Mesothelial cell of epicardium (in vitro differentiated cells): ENCODE data around the gene DAGLA. TPM values are rescaled to one million over a fixed set of nuclear protein-coding genes. Genes with fewer than 3 reads are reported as not detected.

Source experiments
- DNase-seq, 2 experiments: peaks; one replicate each; pipeline ENCODE4 v3.0.0; 2021; ENCODE audit warnings: low spot score in 2 of 2; ENCODE audit not compliant: unreplicated experiment in 2 of 2
- H3K27ac Mint-ChIP-seq: 2 replicates; pipeline ENCODE4 v1.8.0; 2021; ENCODE audit warnings: mixed read lengths
- H3K27me3 Mint-ChIP-seq: 2 replicates; pipeline ENCODE4 v1.8.0; 2021; ENCODE audit warnings: low read depth, mixed read lengths
- H3K36me3 Mint-ChIP-seq: 2 replicates; pipeline ENCODE4 v1.8.0; 2021; ENCODE audit warnings: mixed read lengths
- H3K4me1 Mint-ChIP-seq: 2 replicates; pipeline ENCODE4 v1.8.0; 2021; ENCODE audit warnings: mixed read lengths
- H3K4me3 Mint-ChIP-seq: 2 replicates; pipeline ENCODE4 v1.8.0; 2021; ENCODE audit warnings: mild to moderate bottlenecking, moderate library complexity, mixed read lengths
- H3K9me3 Mint-ChIP-seq: 2 replicates; pipeline ENCODE4 v1.8.0; 2021; ENCODE audit warnings: mixed read lengths
- total RNA-seq: library from RNA; stranded (reverse); gene quantifications from 3 replicates; pipeline ENCODE4 v1.2.1, GENCODE V29; 2021
- TF ChIP-seq, protein P1 (sequence below): fragments of 200-600 bp; sonication (generic); IDR thresholded peaks from one replicate; pipeline ENCODE4 v1.5.0; 2021; ENCODE audit warnings: antibody characterized with exemption; ENCODE audit not compliant: unreplicated experiment

DAGLA gene
- total RNA-seq, 1 donor from 2014 or later, result 8.1 TPM

DNA sequence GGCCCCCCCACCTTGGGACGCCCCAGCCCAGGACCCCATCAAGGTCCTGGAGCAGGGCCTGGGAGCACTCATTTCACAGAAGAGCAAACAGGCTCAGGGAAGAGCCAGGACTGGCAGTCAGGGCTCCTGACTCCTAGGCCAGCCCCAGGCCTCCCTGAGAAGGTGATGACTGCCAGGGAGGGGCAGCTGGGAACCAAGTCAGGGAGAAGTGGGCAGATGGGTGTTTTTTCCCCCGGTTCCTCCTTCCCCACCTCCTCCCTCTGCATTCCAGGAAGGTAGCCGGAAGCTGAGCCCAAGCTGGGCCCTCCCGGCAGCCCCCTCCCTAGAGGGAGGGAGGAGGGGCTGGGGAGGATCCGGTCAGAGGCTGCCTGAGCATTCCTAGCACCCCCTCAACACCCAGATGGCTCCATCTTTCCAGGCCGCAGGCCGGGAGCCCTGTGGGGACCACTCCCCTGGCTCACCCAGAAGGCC, 91.8 kb downstream of the DAGLA start:
- Mint-ChIP-seq H3K27ac (peak overlapping the region; percentile 99), H3K4me1 (peaks cover 77% of the 10 kb centered on the region), H3K4me3 (no peak overlapping the region), H3K9me3 (no peaks in the 10 kb centered on the region), H3K36me3 (peaks cover 11% of the 10 kb centered on the region), H3K27me3 (no peaks in the 10 kb centered on the region)
- DNase-seq, result peak in 1 of 2 experiments; percentile 67
- TF ChIP-seq, protein P1, sequence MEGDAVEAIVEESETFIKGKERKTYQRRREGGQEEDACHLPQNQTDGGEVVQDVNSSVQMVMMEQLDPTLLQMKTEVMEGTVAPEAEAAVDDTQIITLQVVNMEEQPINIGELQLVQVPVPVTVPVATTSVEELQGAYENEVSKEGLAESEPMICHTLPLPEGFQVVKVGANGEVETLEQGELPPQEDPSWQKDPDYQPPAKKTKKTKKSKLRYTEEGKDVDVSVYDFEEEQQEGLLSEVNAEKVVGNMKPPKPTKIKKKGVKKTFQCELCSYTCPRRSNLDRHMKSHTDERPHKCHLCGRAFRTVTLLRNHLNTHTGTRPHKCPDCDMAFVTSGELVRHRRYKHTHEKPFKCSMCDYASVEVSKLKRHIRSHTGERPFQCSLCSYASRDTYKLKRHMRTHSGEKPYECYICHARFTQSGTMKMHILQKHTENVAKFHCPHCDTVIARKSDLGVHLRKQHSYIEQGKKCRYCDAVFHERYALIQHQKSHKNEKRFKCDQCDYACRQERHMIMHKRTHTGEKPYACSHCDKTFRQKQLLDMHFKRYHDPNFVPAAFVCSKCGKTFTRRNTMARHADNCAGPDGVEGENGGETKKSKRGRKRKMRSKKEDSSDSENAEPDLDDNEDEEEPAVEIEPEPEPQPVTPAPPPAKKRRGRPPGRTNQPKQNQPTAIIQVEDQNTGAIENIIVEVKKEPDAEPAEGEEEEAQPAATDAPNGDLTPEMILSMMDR, result no peak

DNA sequence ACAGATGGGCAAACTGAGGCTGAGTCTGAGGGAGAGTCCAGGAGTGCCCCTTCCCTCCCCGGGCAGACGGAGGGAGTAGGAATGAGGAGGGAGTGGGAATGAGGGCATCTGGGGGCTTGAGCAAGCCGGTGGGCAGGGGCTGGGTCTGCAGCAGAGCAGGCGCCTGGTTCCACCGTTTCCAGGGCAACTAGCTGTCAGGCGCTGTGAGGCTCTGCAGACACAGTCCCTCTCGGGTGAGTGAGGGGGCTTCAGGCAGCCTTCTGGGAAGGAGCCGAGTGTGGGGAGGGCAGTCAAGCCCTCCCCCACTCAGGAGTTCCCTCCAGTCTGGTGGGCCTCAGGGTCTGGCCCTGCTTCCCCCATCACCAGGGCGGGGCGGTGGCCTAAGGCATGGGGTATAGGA, 93.2 kb downstream of the DAGLA start:
- Mint-ChIP-seq H3K27ac (peak overlapping the region; percentile 99), H3K4me1 (peaks cover 68% of the 10 kb centered on the region), H3K4me3 (peak overlapping the region; percentile 38), H3K36me3 (peaks cover 17% of the 10 kb centered on the region), H3K27me3 (no peaks in the 10 kb centered on the region), H3K9me3 (no peaks in the 10 kb centered on the region)
- DNase-seq, result peak; percentile 66 to 83
- TF ChIP-seq, protein P1, result no peak

DNA sequence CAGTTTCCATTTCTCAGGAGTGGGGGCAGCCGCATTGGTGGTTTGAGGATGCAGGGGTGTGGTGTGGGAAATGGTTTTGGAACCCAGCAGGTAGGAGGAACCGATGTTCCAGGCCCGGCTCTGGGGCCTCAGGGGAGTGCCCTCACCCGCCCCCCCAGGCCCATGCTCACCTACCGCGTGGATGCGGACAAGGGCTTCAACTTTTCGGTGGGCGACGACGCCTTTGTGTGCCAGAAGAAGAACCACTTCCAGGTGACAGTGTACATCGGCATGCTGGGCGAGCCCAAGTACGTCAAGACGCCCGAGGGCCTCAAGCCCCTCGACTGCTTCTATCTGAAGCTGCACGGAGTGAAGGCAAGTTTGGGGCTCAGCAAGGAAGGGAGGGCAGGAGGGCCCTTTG, 93.6 kb downstream of the DAGLA start:
- no peak for DNase-seq
- Mint-ChIP-seq H3K9me3 (no peaks in the 10 kb centered on the region), H3K27ac (peak overlapping the region; percentile 99), H3K4me3 (peak overlapping the region; percentile 38), H3K27me3 (no peaks in the 10 kb centered on the region), H3K36me3 (peaks cover 22% of the 10 kb centered on the region), H3K4me1 (peaks cover 65% of the 10 kb centered on the region)
- TF ChIP-seq, protein P1, result no peak

DNA sequence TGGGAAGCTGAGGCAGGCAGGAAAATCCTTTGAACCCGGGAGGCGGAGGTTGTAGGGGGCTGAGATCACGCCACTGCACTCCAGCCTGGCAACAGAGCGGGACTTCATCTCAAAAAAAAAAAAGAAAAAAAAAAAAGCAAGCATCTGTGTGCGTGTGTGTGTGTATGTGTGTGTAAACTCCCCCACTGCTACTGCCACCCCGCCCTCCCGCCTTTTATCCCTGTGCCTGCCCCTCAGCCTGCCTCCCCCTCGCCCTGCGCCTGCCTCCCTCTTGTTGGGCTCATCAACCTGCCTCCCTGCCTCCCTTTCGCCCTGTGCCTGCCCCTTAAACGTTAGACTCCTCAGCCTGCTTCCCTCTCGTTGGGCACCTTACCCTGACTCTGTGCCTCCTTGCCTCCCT, 94.2 kb downstream of the DAGLA start:
- TF ChIP-seq, protein P1, result no peak
- Mint-ChIP-seq H3K36me3 (peaks cover 22% of the 10 kb centered on the region), H3K4me1 (peaks cover 63% of the 10 kb centered on the region), H3K27me3 (no peaks in the 10 kb centered on the region), H3K27ac (peak overlapping the region; percentile 99), H3K4me3 (peak overlapping the region; percentile 24), H3K9me3 (no peaks in the 10 kb centered on the region)
- no peak for DNase-seq

DNA sequence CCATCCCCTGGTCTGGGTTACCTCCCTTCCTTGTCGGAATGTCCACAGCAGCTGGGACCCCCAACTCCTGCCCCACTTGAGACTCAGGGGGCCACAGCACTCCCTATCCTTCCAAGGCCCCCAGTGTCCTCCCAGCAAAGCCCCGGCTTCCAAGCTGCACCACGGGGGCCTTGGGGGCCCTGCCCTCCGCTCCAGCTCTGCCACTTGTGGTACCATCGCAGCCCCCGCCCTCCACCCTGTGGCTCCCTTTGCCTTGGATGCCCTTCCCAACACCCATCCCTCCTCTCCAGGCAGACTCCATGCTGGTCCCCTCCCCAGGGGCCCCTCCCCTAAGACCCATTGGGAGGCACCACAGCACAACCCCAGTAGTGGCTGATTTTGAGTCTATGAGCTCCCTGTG, 94.9 kb downstream of the DAGLA start:
- H3K27me3 Mint-ChIP-seq, result no peaks in the 10 kb centered on the region
- peak overlapping the region; percentile 99 for H3K27ac Mint-ChIP-seq
- TF ChIP-seq, protein P1, result no peak
- H3K36me3 Mint-ChIP-seq, result peaks cover 25% of the 10 kb centered on the region
- peaks cover 57% of the 10 kb centered on the region for H3K4me1 Mint-ChIP-seq
- no peaks in the 10 kb centered on the region for H3K9me3 Mint-ChIP-seq
- DNase-seq, result no peak
- H3K4me3 Mint-ChIP-seq, result no peak overlapping the region
